SK-N-SH (cell line): ENCODE data around the gene TRRAP. TPM values are rescaled to one million over a fixed set of nuclear protein-coding genes. Genes with fewer than 3 reads are reported as not detected.

Experiments
- CTCF ChIA-PET: fragments of 300-600, 350-600 bp; formaldehyde crosslinking; extraction: SDS; loops from one replicate; lab custom pipeline; 2021; lab: Yijun Ruan, JAX
- POLR2A ChIA-PET: fragments of 350-600 bp; sonication (Branson Sonifier 250); formaldehyde crosslinking; extraction: SDS; loops from one replicate; lab custom pipeline; 2020; ENCODE audit warnings: antibody characterized with exemption, inconsistent platforms; lab: Yijun Ruan, JAX
- DNase-seq: peaks from one replicate; pipeline ENCODE4 v3.0.0; 2012
- H2AFZ ChIP-seq: fragments of 200-600 bp; sonication (generic); 2 replicates; pipeline ENCODE4 v1.8.1; 2016; ENCODE audit warnings: antibody characterized with exemption, mild to moderate bottlenecking, low read depth
- H3F3A ChIP-seq: fragments of 200-600 bp; sonication (generic); replicated peaks from 2 replicates; pipeline ENCODE3; 2016; ENCODE audit warnings: antibody characterized with exemption, mild to moderate bottlenecking; ENCODE audit not compliant: insufficient read depth
- H3K27ac ChIP-seq, 2 experiments: fragments of 200-500 bp in 1 of 2; fragments of 200-600 bp in 1 of 2; sonication (Bioruptor generic) in 1 of 2; sonication (generic), shearing (Covaris generic) in 1 of 2; 2 replicates each; pipeline versions ENCODE4 v1.5.1 to v1.6.1; 2014 to 2016; ENCODE audit warnings: low read depth in 2 of 2, inconsistent platforms in 1 of 2, low read length in 1 of 2, mild to moderate bottlenecking in 1 of 2, mixed read lengths in 1 of 2
- H3K27me3 ChIP-seq: fragments of 200-600 bp; sonication (generic), shearing (Covaris generic); 2 replicates; pipeline ENCODE4 v1.6.1; 2016; ENCODE audit warnings: mixed run types; ENCODE audit not compliant: insufficient read depth
- H3K36me3 ChIP-seq, 2 experiments: fragments of 200-500 bp in 1 of 2; fragments of 200-600 bp in 1 of 2; sonication (Bioruptor generic) in 1 of 2; sonication (generic) in 1 of 2; replicated peaks in 1 of 2; 2 replicates each; pipeline versions ENCODE3 to v1.5.1; 2014 to 2016; ENCODE audit warnings: low read length in 1 of 2, mild to moderate bottlenecking in 1 of 2; ENCODE audit not compliant: insufficient read depth in 2 of 2, control insufficient read depth in 1 of 2
- H3K4me1 ChIP-seq, 2 experiments: fragments of 200-500 bp in 1 of 2; fragments of 200-600 bp in 1 of 2; sonication (Bioruptor generic) in 1 of 2; sonication (generic), shearing (Covaris generic) in 1 of 2; 2 replicates each; pipeline versions ENCODE4 v1.5.1 to v1.6.1; 2014 to 2016; ENCODE audit warnings: low read depth in 1 of 2, low read length in 1 of 2, mixed run types in 1 of 2; ENCODE audit not compliant: insufficient read depth in 2 of 2, control insufficient read depth in 1 of 2
- H3K4me2 ChIP-seq: fragments of 200-600 bp; sonication (generic), shearing (Covaris generic); 2 replicates; pipeline ENCODE4 v1.6.1; 2017; ENCODE audit warnings: mixed run types
- H3K4me3 ChIP-seq, 2 experiments: fragments of 200-500 bp in 1 of 2; fragments of 200-600 bp in 1 of 2; sonication (Bioruptor generic) in 1 of 2; sonication (generic), shearing (Covaris generic) in 1 of 2; 2 replicates each; pipeline versions ENCODE4 v1.5.1 to v1.8.1; 2014 to 2016; ENCODE audit warnings: low read depth in 2 of 2, inconsistent platforms in 1 of 2, low read length in 1 of 2, mild to moderate bottlenecking in 1 of 2, mixed read lengths in 1 of 2, moderate library complexity in 1 of 2
- H3K79me2 ChIP-seq: fragments of 200-600 bp; sonication (generic); 2 replicates; pipeline ENCODE4 v1.8.1; 2017; ENCODE audit warnings: mild to moderate bottlenecking; ENCODE audit not compliant: insufficient read depth
- H3K9ac ChIP-seq: fragments of 200-600 bp; sonication (generic); 2 replicates; pipeline ENCODE4 v1.6.1; 2017; ENCODE audit warnings: mixed run types
- H3K9me2 ChIP-seq: fragments of 200-600 bp; sonication (generic); 2 replicates; pipeline ENCODE4 v1.6.1; 2017; ENCODE audit warnings: mixed run types
- H3K9me3 ChIP-seq: fragments of 200-600 bp; sonication (generic); 2 replicates; pipeline ENCODE4 v1.6.1; 2017; ENCODE audit warnings: mixed run types, mild to moderate bottlenecking, moderate library complexity
- H4K20me1 ChIP-seq: fragments of 200-600 bp; sonication (generic); 2 replicates; pipeline ENCODE4 v1.6.1; 2017; ENCODE audit warnings: mild to moderate bottlenecking, mixed run types; ENCODE audit not compliant: insufficient read depth
- EP300 ChIP-seq, 2 experiments: IDR thresholded peaks; 2 replicates each; pipeline versions ENCODE4 v1.4.0 to v1.6.1; 2012; ENCODE audit warnings: borderline replicate concordance in 1 of 2, low read depth in 1 of 2, low read length in 1 of 2
- FOSL2 ChIP-seq: IDR thresholded peaks from 2 replicates; pipeline ENCODE4 v1.4.0; 2012; ENCODE audit warnings: low read depth, mild to moderate bottlenecking, moderate library complexity, borderline replicate concordance
- JUND ChIP-seq: IDR thresholded peaks from 2 replicates; pipeline ENCODE4 v1.4.0; 2012
- MXI1 ChIP-seq: IDR thresholded peaks from 2 replicates; pipeline ENCODE4 v1.6.1; 2012; ENCODE audit warnings: mild to moderate bottlenecking, low read depth, low read length, improper control_type of control experiment
- NRF1 ChIP-seq: IDR thresholded peaks from 2 replicates; pipeline ENCODE4 v1.6.1; 2012; ENCODE audit warnings: low read depth, mild to moderate bottlenecking, low read length
- PBX3 ChIP-seq: IDR thresholded peaks from 2 replicates; pipeline ENCODE4; 2012
- POLR2AphosphoS5 ChIP-seq: IDR thresholded peaks from 2 replicates; pipeline ENCODE4 v1.6.1; 2012; ENCODE audit warnings: low read depth, low read length
- RXRA ChIP-seq: IDR thresholded peaks from 2 replicates; pipeline ENCODE4 v1.4.0; 2012; ENCODE audit warnings: low read depth, mild to moderate bottlenecking, borderline replicate concordance
- TAF1 ChIP-seq: IDR thresholded peaks from 2 replicates; pipeline ENCODE4 v1.6.1; 2012; ENCODE audit warnings: low read depth, mild to moderate bottlenecking, low read length, moderate library complexity, borderline replicate concordance
- USF1 ChIP-seq: IDR thresholded peaks from 2 replicates; pipeline ENCODE4 v1.4.0; 2012; ENCODE audit warnings: low read depth, borderline replicate concordance
- USF2 ChIP-seq: fragments of 150-350 bp; IDR thresholded peaks from 2 replicates; pipeline ENCODE4 v1.6.1; 2017; ENCODE audit warnings: antibody characterized with exemption, low read length, low read depth, borderline replicate concordance
- WGBS: methylation state at CpG from one replicate; pipeline ENCODE4 v1.1.6; 2017; ENCODE audit warnings: low lambda C conversion rate; 5-methylcytosine and 5-hydroxymethylcytosine counted together
- polyA plus RNA-seq, 3 experiments: library from polyadenylated mRNA; depleted of rRNA; stranded (reverse); fragments of >200 nt; gene quantifications; 2 replicates each; pipeline ENCODE4 v1.2.3, GENCODE V29; 2012
- TF ChIP-seq, protein P1 (sequence below): fragments of 200-600 bp; sonication (generic); IDR thresholded peaks from 2 replicates; pipeline ENCODE4 v1.6.1; 2017; ENCODE audit warnings: antibody characterized with exemption, mild to moderate bottlenecking, moderate library complexity

Gene TRRAP
- polyA plus RNA-seq, 1 of the 3 experiments (the other 2 are of a cell fraction) = 24.9 TPM

GRCh38 chr7:98870807-98871491 is 7.4 kb upstream of the TRRAP start:
- no peak overlapping the region for H2AFZ ChIP-seq
- TF ChIP-seq TAF1 (no peak), USF2 (no peak), MXI1 (no peak), NRF1 (no peak), PBX3 (no peak), USF1 (no peak), JUND (no peak), FOSL2 (no peak), EP300 (IDR thresholded peaks at IDR 0.05; ENCODE audit: borderline replicate concordance in 1 of 2, low read depth in 1 of 2, low read length in 1 of 2) (no peak), RXRA (no peak), POLR2AphosphoS5 (no peak)
- TF ChIP-seq, protein P1, sequence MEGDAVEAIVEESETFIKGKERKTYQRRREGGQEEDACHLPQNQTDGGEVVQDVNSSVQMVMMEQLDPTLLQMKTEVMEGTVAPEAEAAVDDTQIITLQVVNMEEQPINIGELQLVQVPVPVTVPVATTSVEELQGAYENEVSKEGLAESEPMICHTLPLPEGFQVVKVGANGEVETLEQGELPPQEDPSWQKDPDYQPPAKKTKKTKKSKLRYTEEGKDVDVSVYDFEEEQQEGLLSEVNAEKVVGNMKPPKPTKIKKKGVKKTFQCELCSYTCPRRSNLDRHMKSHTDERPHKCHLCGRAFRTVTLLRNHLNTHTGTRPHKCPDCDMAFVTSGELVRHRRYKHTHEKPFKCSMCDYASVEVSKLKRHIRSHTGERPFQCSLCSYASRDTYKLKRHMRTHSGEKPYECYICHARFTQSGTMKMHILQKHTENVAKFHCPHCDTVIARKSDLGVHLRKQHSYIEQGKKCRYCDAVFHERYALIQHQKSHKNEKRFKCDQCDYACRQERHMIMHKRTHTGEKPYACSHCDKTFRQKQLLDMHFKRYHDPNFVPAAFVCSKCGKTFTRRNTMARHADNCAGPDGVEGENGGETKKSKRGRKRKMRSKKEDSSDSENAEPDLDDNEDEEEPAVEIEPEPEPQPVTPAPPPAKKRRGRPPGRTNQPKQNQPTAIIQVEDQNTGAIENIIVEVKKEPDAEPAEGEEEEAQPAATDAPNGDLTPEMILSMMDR = no peak
- WGBS = 76% methylated on average over 16 of the region's 17 CpGs
- peaks cover 0 to 30% of the 10 kb centered on the region in 2 experiments; a peak in 1 of 4 replicates for H3K4me1 ChIP-seq
- ChIA-PET CTCF (interaction anchor here (1.1 to 2.8 kb wide), 8 partner anchors 9 to 521 kb away, joined by 3 to 15 read pairs (median 4); no protein-coding TSS in a partner anchor), POLR2A (interaction anchor here (1.2 kb wide), 1 partner anchor 253 kb away, joined by 3 read pairs; no protein-coding TSS in a partner anchor)
- peaks cover 21% of the 10 kb centered on the region for H3K27me3 ChIP-seq
- H3F3A ChIP-seq = no peaks in the 10 kb centered on the region
- no peaks in the 10 kb centered on the region for H4K20me1 ChIP-seq
- no peak overlapping the region for H3K4me2 ChIP-seq
- H3K9me2 ChIP-seq = no peaks in the 10 kb centered on the region
- DNase-seq = no peak
- H3K36me3 ChIP-seq = no peaks in the 10 kb centered on the region
- no peaks in the 10 kb centered on the region for H3K79me2 ChIP-seq
- no peak overlapping the region for H3K27ac ChIP-seq
- no peaks in the 10 kb centered on the region for H3K9me3 ChIP-seq
- H3K4me3 ChIP-seq = peak overlapping the region in 1 of 2 experiments; percentile 52; a peak in 1 of 4 replicates
- H3K9ac ChIP-seq = no peak overlapping the region
